Epithelial cell of prostate (primary cell): ENCODE results near the gene LMOD3.

ENCODE experiments used
- DNase-seq: peaks from one replicate; pipeline ENCODE4 v3.0.0-alpha.2; 2011; ENCODE audit warnings: low read depth, low spot score
- H3K27ac ChIP-seq: fragments of 450-650 bp; 2 replicates; pipeline ENCODE4 v1.5.1; 2017; ENCODE audit warnings: mild to moderate bottlenecking

The LMOD3 gene

GRCh38 chr3:69066121-69066520 lies 56.3 kb downstream of the LMOD3 start:
- H3K27ac ChIP-seq, result no peak overlapping the region
- no peak for DNase-seq

- DNase-seq, result no peak
- H3K27ac ChIP-seq, result no peak overlapping the region
These were observed 57.0 kb downstream of the LMOD3 start for GRCh38 chr3:69065318-69065964.

DNA sequence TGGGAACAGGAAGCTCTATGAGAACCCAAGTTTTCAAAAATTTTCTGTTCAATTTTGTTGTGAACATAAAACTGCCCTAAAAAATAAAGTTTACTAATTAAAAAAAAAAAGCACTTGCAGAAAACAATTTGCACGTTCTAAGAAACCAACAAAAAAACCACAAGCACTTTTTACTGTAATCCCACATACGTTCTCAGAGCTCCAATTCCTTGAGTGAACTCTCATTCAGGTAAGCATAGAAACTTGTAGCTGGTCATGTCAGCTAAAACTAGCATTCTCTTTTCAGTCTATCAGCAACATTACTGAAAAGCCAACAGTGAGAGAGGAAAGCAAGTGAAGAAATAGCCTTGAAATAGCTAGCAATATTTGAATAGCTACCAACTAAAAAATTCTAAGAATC lies 58.8 kb downstream of the LMOD3 start:
- no peak overlapping the region for H3K27ac ChIP-seq
- no peak for DNase-seq

- DNase-seq, result no peak
- no peak overlapping the region for H3K27ac ChIP-seq
These were observed 62.7 kb downstream of the LMOD3 start for GRCh38 chr3:69059688-69060087.

DNA sequence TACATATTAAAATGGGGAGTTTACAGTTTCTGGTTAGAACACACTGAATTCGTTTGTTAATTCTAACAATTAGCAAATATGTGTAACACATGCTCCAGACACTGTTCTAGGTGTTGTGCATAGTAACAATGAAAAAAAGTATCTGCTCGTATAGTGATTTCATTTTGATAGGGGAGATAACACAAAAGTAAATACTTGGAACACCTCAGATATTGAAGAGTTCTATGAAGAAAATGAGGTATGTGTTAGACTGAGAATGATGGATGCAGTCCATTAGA lies 63.5 kb downstream of the LMOD3 start:
- no peak for DNase-seq
- H3K27ac ChIP-seq, result no peak overlapping the region

DNA sequence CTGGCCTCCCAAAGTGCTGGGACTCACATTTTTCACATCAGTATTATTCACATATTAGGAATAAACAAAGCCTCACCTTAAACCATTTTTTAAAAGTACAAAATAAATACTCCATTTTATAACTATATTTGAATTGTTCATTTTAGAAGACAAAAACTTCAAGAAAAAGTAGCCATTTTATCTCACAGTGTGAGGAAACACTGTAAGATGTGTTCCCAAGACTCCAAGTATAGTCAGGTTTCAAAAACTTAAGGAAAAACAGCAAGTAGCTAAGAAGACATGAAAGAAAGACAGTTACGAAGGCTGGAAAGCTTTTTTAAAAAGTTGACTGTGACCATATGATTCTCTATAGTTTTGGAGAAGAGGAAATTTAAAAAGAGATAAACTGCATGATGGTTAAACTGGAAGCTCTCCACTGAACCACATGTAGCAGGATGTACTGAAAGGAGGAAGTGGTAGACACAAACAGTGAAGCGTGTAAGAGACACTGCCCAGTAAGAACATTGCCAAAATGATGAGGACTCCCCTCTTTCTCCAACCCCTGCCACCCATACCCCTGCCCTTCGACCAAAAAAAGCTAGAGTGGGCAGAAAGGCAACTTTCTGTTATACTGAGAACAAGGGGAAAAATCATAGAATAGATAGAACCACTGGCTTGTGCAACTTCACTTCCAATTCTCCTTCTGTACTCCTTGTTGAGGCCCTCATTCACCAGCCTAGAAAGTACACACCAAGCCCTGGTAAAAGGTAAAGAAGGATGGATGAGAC lies 64.0 kb downstream of the LMOD3 start:
- DNase-seq, result no peak

More for the DNA sequence above, 64.0 kb downstream of the LMOD3 start:
- no peak overlapping the region for H3K27ac ChIP-seq
